C4-2B (cell line): ENCODE data around the gene TSSK6.

Source experiments
- H3K27ac ChIP-seq: fragments of 450-650 bp; 2 replicates; pipeline ENCODE4 v1.5.1; 2017
- CTCF ChIP-seq: fragments of 450-650 bp; conservative IDR thresholded peaks from 2 replicates; pipeline ENCODE4 v1.5.1; 2017; ENCODE audit warnings: mild to moderate bottlenecking
- ZFX ChIP-seq: fragments of 450-650 bp; IDR thresholded peaks from 2 replicates; pipeline ENCODE4 v1.6.1; 2017

The TSSK6 gene

GRCh38 chr19:19544257-19544953 is 29.1 kb upstream of the TSSK6 start:
- H3K27ac ChIP-seq, result no peak overlapping the region
- TF ChIP-seq CTCF (no peak), ZFX (no peak)

- H3K27ac ChIP-seq, result no peak overlapping the region
- TF ChIP-seq ZFX, result no peak
- TF ChIP-seq CTCF, result no peak
Measured at GRCh38 chr19:19543640-19544039, 28.3 kb upstream of the TSSK6 start.

GRCh38 chr19:19543101-19543500 is 27.8 kb upstream of the TSSK6 start:
- TF ChIP-seq CTCF (no peak), ZFX (no peak)
- H3K27ac ChIP-seq, result no peak overlapping the region

- no peak for TF ChIP-seq CTCF
- no peak for TF ChIP-seq ZFX
- no peak overlapping the region for H3K27ac ChIP-seq
Measured at GRCh38 chr19:19542507-19542906, 27.2 kb upstream of the TSSK6 start.

GRCh38 chr19:19541616-19542015 is 26.3 kb upstream of the TSSK6 start:
- no peak for TF ChIP-seq CTCF
- TF ChIP-seq ZFX, result no peak
- no peak overlapping the region for H3K27ac ChIP-seq

- TF ChIP-seq CTCF (no peak), ZFX (no peak)
Measured at GRCh38 chr19:19540715-19541515, 25.6 kb upstream of the TSSK6 start.

GRCh38 chr19:19540064-19540714 is 24.8 kb upstream of the TSSK6 start:
- no peak for TF ChIP-seq ZFX
- no peak for TF ChIP-seq CTCF

More at GRCh38 chr19:19540715-19541515, 25.6 kb upstream of the TSSK6 start:
- no peak overlapping the region for H3K27ac ChIP-seq

More at GRCh38 chr19:19540064-19540714, 24.8 kb upstream of the TSSK6 start:
- H3K27ac ChIP-seq, result no peak overlapping the region
